Embryonic facial prominence (tissue), 1 donor: Measurements from ENCODE around the gene GGT1.
"Not testable (repeated sequence)": the region's sequence is repeated elsewhere in the genome, so short reads cannot be mapped to it uniquely, and the experiment has no call there.

ENCODE experiments used
- DNase-seq: peaks from one replicate; pipeline ENCODE4 v3.0.0-alpha.2; 2016; ENCODE audit errors: extremely low spot score

Gene GGT1

GRCh38 chr22:24642307-24642706 lies 39.3 kb downstream of the GGT1 start:
- not testable (repeated sequence) for DNase-seq

DNA sequence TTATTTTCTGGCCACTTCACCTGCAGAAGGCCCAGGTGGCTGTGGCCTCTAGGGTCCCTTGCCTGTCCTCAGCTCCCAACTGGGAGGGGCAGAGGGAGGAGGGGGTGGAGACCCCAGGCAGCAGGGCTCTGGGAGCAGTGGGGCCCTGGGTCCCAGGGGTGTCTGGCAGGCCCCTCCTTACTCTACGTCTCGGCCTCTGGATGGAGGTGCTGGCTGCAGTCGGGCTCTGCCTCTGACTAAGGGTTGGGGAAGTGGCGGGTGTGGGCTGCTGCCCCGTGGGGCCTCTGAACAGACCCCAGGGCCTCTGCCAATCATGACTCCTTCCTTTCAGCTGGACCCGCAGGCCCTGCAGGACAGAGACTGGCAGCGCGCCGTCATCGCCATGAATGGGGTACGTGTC lies 41.4 kb downstream of the GGT1 start:
- DNase-seq = not testable (repeated sequence)

- not testable (repeated sequence) for DNase-seq
Observed at GRCh38 chr22:24645408-24646399, 42.7 kb downstream of the GGT1 start.

DNA sequence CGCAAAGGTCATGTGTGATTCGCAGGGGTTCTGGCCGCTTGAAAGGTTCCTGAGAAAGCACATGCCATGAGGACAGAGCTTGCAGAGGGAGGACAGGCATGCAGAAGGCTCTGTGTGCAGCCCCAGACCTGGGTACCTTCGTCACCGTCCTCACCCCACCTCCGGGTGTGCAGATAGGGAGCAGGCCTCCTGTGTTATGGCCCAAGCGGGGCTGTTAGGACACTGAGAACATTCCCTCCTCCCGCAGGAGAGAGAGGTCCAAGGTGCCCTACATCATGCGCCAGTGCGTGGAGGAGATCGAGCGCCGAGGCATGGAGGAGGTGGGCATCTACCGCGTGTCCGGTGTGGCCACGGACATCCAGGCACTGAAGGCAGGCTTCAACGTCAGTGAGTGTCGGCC lies 43.8 kb downstream of the GGT1 start:
- DNase-seq = not testable (repeated sequence)

- not testable (repeated sequence) for DNase-seq
Observed at GRCh38 chr22:24649371-24649770, 46.4 kb downstream of the GGT1 start.

- DNase-seq = not testable (repeated sequence)
Observed at GRCh38 chr22:24650884-24651283, 47.9 kb downstream of the GGT1 start.

DNA sequence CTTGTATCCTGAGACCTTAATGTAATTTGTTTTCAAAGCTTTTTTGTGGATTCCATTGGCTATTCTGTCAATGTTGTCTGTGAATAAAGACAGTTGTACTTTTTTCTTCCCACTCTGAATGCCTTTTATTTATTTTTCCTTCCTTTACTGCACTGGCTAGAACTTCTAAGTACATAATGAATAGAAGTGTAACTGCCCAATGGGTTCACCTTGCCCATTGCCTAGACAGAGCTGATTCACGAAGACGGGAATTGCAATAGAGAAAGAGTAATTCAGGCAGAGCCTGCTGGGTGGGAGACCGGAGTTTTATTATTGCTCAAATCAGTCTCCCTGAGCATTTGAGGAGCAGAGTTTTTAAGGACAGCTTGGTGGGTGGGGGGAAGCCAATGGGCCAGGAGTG lies 62.4 kb downstream of the GGT1 start:
- not testable (repeated sequence) for DNase-seq

GRCh38 chr22:24667904-24668303 lies 64.9 kb downstream of the GGT1 start:
- not testable (repeated sequence) for DNase-seq

GRCh38 chr22:24672532-24672931 lies 69.5 kb downstream of the GGT1 start:
- DNase-seq = not testable (repeated sequence)
